Ramos (cell line): Measurements from ENCODE around the gene ZMYM1.
"Not testable (repeated sequence)": the region's sequence is repeated elsewhere in the genome, so short reads cannot be mapped to it uniquely, and the experiment has no call there.

Experiments used
- in situ Hi-C: fragments of 300-500 bp; cut with MboI; formaldehyde crosslinking; loops from one replicate; pipeline ENCODE4 v1.14.3; 2022; ENCODE audit warnings: low sequenced_read_pairs; ENCODE audit not compliant: unreplicated experiment

ZMYM1 gene

GRCh38 chr1:35079003-35079930, at the start of gene ZMYM1:
Gene ZMYM1 (plus strand): TSS chr1:35079385. CDS start chr1:35093988, 14,603 bp downstream.
- in situ Hi-C loops: no loop called here

GRCh38 chr1:35029761-35030160, 49.4 kb upstream of the ZMYM1 start:
- in situ Hi-C loops: no loop called here

- in situ Hi-C loops: no loop called here
Measured at GRCh38 chr1:35030338-35030737, 48.8 kb upstream of the ZMYM1 start.

- in situ Hi-C loops: no loop called here
Measured at GRCh38 chr1:35030756-35031446, 48.3 kb upstream of the ZMYM1 start.

GRCh38 chr1:35032384-35032739, 46.8 kb upstream of the ZMYM1 start:
- in situ Hi-C loops: no loop called here

GRCh38 chr1:35033346-35033745, 45.8 kb upstream of the ZMYM1 start:
- in situ Hi-C loops: no loop called here

- in situ Hi-C loops: no loop called here
Measured at GRCh38 chr1:35036621-35037020, 42.6 kb upstream of the ZMYM1 start.

- in situ Hi-C loops: no loop called here
Measured at GRCh38 chr1:35037206-35037605, 42.0 kb upstream of the ZMYM1 start.

- in situ Hi-C loops: no loop called here
Measured at GRCh38 chr1:35038723-35039122, 40.5 kb upstream of the ZMYM1 start.

GRCh38 chr1:35043498-35043897, 35.7 kb upstream of the ZMYM1 start:
- in situ Hi-C loops: no loop called here

- in situ Hi-C loops: no loop called here
Measured at GRCh38 chr1:35044431-35044830, 34.8 kb upstream of the ZMYM1 start.

GRCh38 chr1:35046730-35047129, 32.5 kb upstream of the ZMYM1 start:
- in situ Hi-C loops: no loop called here

- in situ Hi-C loops: no loop called here
Measured at GRCh38 chr1:35047188-35047858, 31.9 kb upstream of the ZMYM1 start.

- in situ Hi-C loops: no loop called here
Measured at GRCh38 chr1:35049116-35049515, 30.1 kb upstream of the ZMYM1 start.

GRCh38 chr1:35053433-35053832, 25.8 kb upstream of the ZMYM1 start:
- in situ Hi-C loops: no loop called here

- in situ Hi-C loops: not testable (repeated sequence)
Measured at GRCh38 chr1:35054282-35054681, 24.9 kb upstream of the ZMYM1 start.

- in situ Hi-C loops: not testable (repeated sequence)
Measured at GRCh38 chr1:35058321-35058720, 20.9 kb upstream of the ZMYM1 start.

- in situ Hi-C loops: no loop called here
Measured at GRCh38 chr1:35058988-35059387, 20.2 kb upstream of the ZMYM1 start.

- in situ Hi-C loops: no loop called here
Measured at GRCh38 chr1:35062518-35063196, 16.5 kb upstream of the ZMYM1 start.

- in situ Hi-C loops: no loop called here
Measured at GRCh38 chr1:35064265-35064664, 14.9 kb upstream of the ZMYM1 start.
